SH-SY5Y (cell line): Measurements from ENCODE around the gene ANKRD31.

Experiments
- GATA2 ChIP-seq: IDR thresholded peaks from 2 replicates; pipeline ENCODE4 v1.6.1; 2011; ENCODE audit warnings: mild to moderate bottlenecking, low read depth, low read length
- GATA3 ChIP-seq: IDR thresholded peaks from 2 replicates; pipeline ENCODE4 v1.6.1; 2011; ENCODE audit warnings: low read depth, mild to moderate bottlenecking, low read length, moderate library complexity

DNA sequence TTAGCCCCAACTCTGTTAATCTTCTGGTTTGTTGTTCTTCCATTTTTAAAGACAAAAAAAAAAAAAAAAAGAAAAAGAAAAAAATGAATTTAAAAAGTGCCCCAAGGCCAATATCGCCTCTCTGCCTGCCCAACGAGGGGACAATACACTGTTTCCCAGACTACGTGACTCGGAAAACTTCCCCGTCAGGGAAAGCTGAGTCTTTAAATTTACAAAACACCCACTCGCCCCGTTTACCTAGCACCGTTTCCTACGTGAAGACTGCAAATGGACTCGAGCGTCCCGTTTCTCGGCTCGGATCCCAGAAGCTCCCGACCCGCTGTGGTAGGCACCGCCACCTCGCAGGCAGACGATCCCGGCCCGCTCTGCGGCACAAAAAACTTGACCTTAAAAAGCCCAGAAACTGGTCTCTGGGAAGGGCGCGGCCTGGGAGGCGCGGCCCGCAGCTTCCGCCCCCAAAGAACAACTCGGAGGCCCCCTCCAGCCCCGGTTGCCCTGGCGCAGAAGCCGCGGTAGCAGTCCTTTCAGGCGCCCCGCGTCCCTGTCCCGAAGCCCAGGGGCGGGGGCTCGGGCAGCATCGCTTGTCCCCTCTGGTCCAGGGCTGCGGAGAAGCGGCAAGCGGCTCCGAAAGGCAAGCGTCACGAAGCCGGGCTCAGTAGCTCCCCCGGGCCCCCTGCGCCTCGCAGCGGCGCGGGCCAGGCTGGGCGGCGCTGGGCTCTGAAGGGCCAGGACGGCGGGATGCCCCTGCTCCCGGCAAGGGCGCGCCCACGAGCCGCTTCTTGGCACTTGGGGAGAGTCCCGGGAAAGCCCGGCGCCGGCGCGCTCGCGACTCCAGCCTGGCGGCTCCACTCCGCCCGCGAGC lies 184.3 kb downstream of the ANKRD31 start, which contains the start of gene GCNT4:
- TF ChIP-seq GATA2 = no peak
- TF ChIP-seq GATA3 = no peak
